Measurements from ENCODE around the gene AURKAIP1. TPM values are rescaled to one million over a fixed set of nuclear protein-coding genes. Genes with fewer than 3 reads are reported as not detected.

Gene AURKAIP1
- total and polyA plus RNA-seq, 9 of the 15 experiments (the other 6 are each of a cell fraction or from before 2014, with no cell fraction given), result 7.8 to 478 (median 92.0) TPM

GRCh38 chr1:1342061-1342562 is 32.9 kb downstream of the AURKAIP1 start:
- Histone ChIP-seq H4K20me1 (replicated peaks; ENCODE audit: control insufficient read depth, insufficient read depth, low read length) (peaks cover 44% of the 10 kb centered on the region; the same call in 1 of the 2 replicates), H2AFZ (ENCODE audit: low read depth, low read length) (no peak overlapping the region), H3K9ac (ENCODE audit: insufficient read depth in 1 of 2, low read depth in 2 of 2, low read length in 2 of 2) (no peak overlapping the region), H3K4me1 (replicated peaks in 1 of 2; ENCODE audit: control insufficient read depth in 2 of 2, insufficient read depth in 2 of 2, low read length in 2 of 2) (peaks cover 9 to 88% of the 10 kb centered on the region in 2 experiments; a peak in 3 of 5 replicates), H3K4me3 (no peak overlapping the region), H3K36me3 (ENCODE audit: control insufficient read depth, insufficient read depth, low read length) (peaks cover 79% of the 10 kb centered on the region; the same call in 2 of the 3 replicates), H3K27me3 (ENCODE audit: control insufficient read depth in 2 of 2, insufficient read depth in 2 of 2, low read length in 2 of 2) (no peaks in the 10 kb centered on the region), H3K27ac (ENCODE audit: extremely low read depth, low read depth, low read length) (no peak overlapping the region), H3K9me1 (ENCODE audit: control insufficient read depth, insufficient read depth, low read length) (peaks cover 11% of the 10 kb centered on the region), H3K4me2 (ENCODE audit: insufficient read depth, low read length) (no peak overlapping the region), H3K9me3 (replicated peaks; ENCODE audit: control insufficient read depth, insufficient read depth, low read depth, low read length) (peaks cover 2% of the 10 kb centered on the region; the same call in 1 of the 2 replicates), H3K79me2 (ENCODE audit: control insufficient read depth, insufficient read depth, low read length) (peaks cover 46% of the 10 kb centered on the region)
- BruUV-seq (replicated peaks), result no TSS peak
- DNase-seq (ENCODE audit: extremely low read depth in 1 of 4, low spot score in 3 of 4), result no peak
- peak; percentile 50 for TF ChIP-seq RBFOX2 (IDR thresholded peaks at IDR 0.05; ENCODE audit: low read depth, low read length)
- peak; percentile 42; the same call in 1 of the 2 replicates for TF ChIP-seq POLR2G (IDR thresholded peaks at IDR 0.05; ENCODE audit: low read depth, low read length)
- no peak for TF ChIP-seq MAFF (IDR thresholded peaks at IDR 0.05; ENCODE audit: low read length)
- no peak for TF ChIP-seq CREBBP (IDR thresholded peaks at IDR 0.05; ENCODE audit: low read depth, low read length)
- intact Hi-C loops (cut with micrococcal nuclease), result no loop called here
- 100% methylated on average over 22 of the region's 28 CpGs for WGBS (ENCODE audit: insufficient coverage, low coverage, missing lambda C conversion rate)
- ATAC-seq, result no peak
- in situ Hi-C loops (cut with MboI), result no loop called here
- ChIA-PET POLR2A (interaction anchor here (1.0 kb wide), 1 partner anchor 10 kb away, joined by 4 read pairs; no protein-coding TSS in a partner anchor), CTCF (ENCODE audit: low intra/inter-chr PET ratio) (no interaction called here)
- no peak for FAIRE-seq

GRCh38 chr1:1341549-1342021 is 33.4 kb downstream of the AURKAIP1 start:
- Histone ChIP-seq H3K4me2 (ENCODE audit: insufficient read depth, low read length) (no peak overlapping the region), H3K27ac (ENCODE audit: extremely low read depth, low read depth, low read length) (no peak overlapping the region), H3K9me1 (ENCODE audit: control insufficient read depth, insufficient read depth, low read length) (peaks cover 11% of the 10 kb centered on the region), H3K4me1 (replicated peaks in 1 of 2; ENCODE audit: control insufficient read depth in 2 of 2, insufficient read depth in 2 of 2, low read length in 2 of 2) (peaks cover 9 to 88% of the 10 kb centered on the region in 2 experiments; a peak in 3 of 5 replicates), H3K9ac (ENCODE audit: insufficient read depth in 1 of 2, low read depth in 2 of 2, low read length in 2 of 2) (no peak overlapping the region), H3K79me2 (ENCODE audit: control insufficient read depth, insufficient read depth, low read length) (peaks cover 40% of the 10 kb centered on the region), H3K36me3 (ENCODE audit: control insufficient read depth, insufficient read depth, low read length) (peaks cover 83% of the 10 kb centered on the region; the same call in 2 of the 3 replicates), H2AFZ (ENCODE audit: low read depth, low read length) (no peak overlapping the region), H3K27me3 (ENCODE audit: control insufficient read depth in 2 of 2, insufficient read depth in 2 of 2, low read length in 2 of 2) (no peaks in the 10 kb centered on the region), H3K9me3 (replicated peaks; ENCODE audit: control insufficient read depth, insufficient read depth, low read depth, low read length) (peaks cover 2% of the 10 kb centered on the region; the same call in 1 of the 2 replicates), H4K20me1 (replicated peaks; ENCODE audit: control insufficient read depth, insufficient read depth, low read length) (peaks cover 38% of the 10 kb centered on the region; the same call in 1 of the 2 replicates), H3K4me3 (no peak overlapping the region)
- BruUV-seq (replicated peaks), result no TSS peak
- intact Hi-C loops (cut with micrococcal nuclease), result no loop called here
- FAIRE-seq, result no peak
- ChIA-PET CTCF (ENCODE audit: low intra/inter-chr PET ratio) (no interaction called here), POLR2A (interaction anchor here (0.6 to 1.0 kb wide), 2 partner anchors 10 to 35 kb away, joined by 3 to 4 read pairs; no protein-coding TSS in a partner anchor)
- in situ Hi-C loops (cut with MboI), result no loop called here
- DNase-seq (ENCODE audit: extremely low read depth in 1 of 4, low spot score in 3 of 4), result no peak
- no peak for ATAC-seq
- 92% methylated on average over 17 of the region's 17 CpGs for WGBS (ENCODE audit: insufficient coverage, low coverage, missing lambda C conversion rate)
- TF ChIP-seq RBM22 (IDR thresholded peaks at IDR 0.05; ENCODE audit: low read depth, low read length, poor library complexity, severe bottlenecking) (peak; percentile 57), ARID4B (CRISPR knock-in tag; IDR thresholded peaks at IDR 0.05) (0 out of 2 replicates have a peak, but pooled peaks have one; percentile 5)

Measured in K562 (cell line).